Neuronal stem cell (in vitro differentiated cells): Measurements from ENCODE around the gene GLDC.

ENCODE experiments used
- DNase-seq: peaks from one replicate; pipeline ENCODE4 v3.0.0-alpha.2; 2013; ENCODE audit warnings: low spot score
- H2AFZ ChIP-seq: one replicate; pipeline ENCODE4 v1.6.1; 2013; ENCODE audit warnings: mild to moderate bottlenecking, low read length, inconsistent platforms
- H2AK5ac ChIP-seq: 2 replicates; pipeline ENCODE4 v1.6.1; 2013; ENCODE audit warnings: low read depth, mild to moderate bottlenecking, inconsistent platforms, low read length, moderate library complexity, mixed read lengths
- H2BK120ac ChIP-seq: 2 replicates; pipeline ENCODE4 v1.6.1; 2013; ENCODE audit warnings: low read depth, mild to moderate bottlenecking, inconsistent platforms, low read length, moderate library complexity, mixed read lengths
- H2BK12ac ChIP-seq: one replicate; pipeline ENCODE4 v1.6.1; 2013; ENCODE audit warnings: low read length, inconsistent platforms
- H2BK15ac ChIP-seq: 2 replicates; pipeline ENCODE4 v1.6.1; 2013; ENCODE audit warnings: mild to moderate bottlenecking, low read length, inconsistent platforms, mixed read lengths
- H2BK5ac ChIP-seq: one replicate; pipeline ENCODE4 v1.6.1; 2013; ENCODE audit warnings: inconsistent platforms, mild to moderate bottlenecking, low read length, moderate library complexity
- H3K14ac ChIP-seq: one replicate; pipeline ENCODE4 v1.6.1; 2013; ENCODE audit warnings: low read length, inconsistent platforms
- H3K18ac ChIP-seq: 2 replicates; pipeline ENCODE4 v1.6.1; 2013; ENCODE audit warnings: low read length, inconsistent platforms
- H3K23ac ChIP-seq: 2 replicates; pipeline ENCODE4 v1.6.1; 2013; ENCODE audit warnings: low read depth, mild to moderate bottlenecking, mixed read lengths, low read length, inconsistent platforms; ENCODE audit not compliant: poor library complexity
- H3K27ac ChIP-seq: replicated peaks from 3 replicates; pipeline ENCODE4 v1.5.1; 2013; ENCODE audit warnings: low read length, inconsistent platforms
- H3K27me3 ChIP-seq, 3 experiments: 2 replicates each; pipeline ENCODE4 v1.6.1; 2013; ENCODE audit warnings: low read length in 3 of 3, mild to moderate bottlenecking in 2 of 3, inconsistent platforms in 1 of 3, low read depth in 1 of 3, mixed read lengths in 1 of 3, moderate library complexity in 1 of 3; ENCODE audit not compliant: control insufficient read depth in 3 of 3, insufficient read depth in 3 of 3
- H3K36me3 ChIP-seq, 2 donors: replicated peaks in 1 of 2; 2 replicates each; pipeline ENCODE4 v1.6.1; 2013; ENCODE audit warnings: low read length in 2 of 2; ENCODE audit not compliant: control insufficient read depth in 2 of 2, insufficient read depth in 2 of 2
- H3K4ac ChIP-seq: 2 replicates; pipeline ENCODE4 v1.6.1; 2013; ENCODE audit warnings: inconsistent platforms, mild to moderate bottlenecking, low read length, moderate library complexity
- H3K4me1 ChIP-seq, 2 donors: 1 replicate in 1 of 2; 2 replicates in 1 of 2; pipeline ENCODE4 v1.6.1; 2013; ENCODE audit warnings: low read length in 2 of 2, low read depth in 1 of 2; ENCODE audit not compliant: control insufficient read depth in 2 of 2, insufficient read depth in 1 of 2
- H3K4me2 ChIP-seq: one replicate; pipeline ENCODE4 v1.6.1; 2013; ENCODE audit warnings: mild to moderate bottlenecking, low read length, inconsistent platforms; ENCODE audit not compliant: insufficient read depth, poor library complexity, severe bottlenecking
- H3K4me3 ChIP-seq, 2 donors: 2 replicates each; pipeline ENCODE4 v1.5.1; 2013; ENCODE audit warnings: low read length in 2 of 2, mild to moderate bottlenecking in 2 of 2, inconsistent platforms in 1 of 2, moderate library complexity in 1 of 2
- H3K79me1 ChIP-seq: one replicate; pipeline ENCODE4 v1.6.1; 2013; ENCODE audit warnings: low read depth, mild to moderate bottlenecking, inconsistent platforms, low read length, moderate library complexity
- H3K9ac ChIP-seq: one replicate; pipeline ENCODE4 v1.6.1; 2013; ENCODE audit warnings: mild to moderate bottlenecking, low read depth, low read length, inconsistent platforms; ENCODE audit not compliant: poor library complexity
- H3K9me3 ChIP-seq, 2 donors: replicated peaks in 1 of 2; 2 replicates each; pipeline versions ENCODE3 to v1.6.1; 2013; ENCODE audit warnings: low read length in 2 of 2, mild to moderate bottlenecking in 2 of 2, inconsistent platforms in 1 of 2, low read depth in 1 of 2, mixed read lengths in 1 of 2, moderate library complexity in 1 of 2; ENCODE audit not compliant: control insufficient read depth in 2 of 2, insufficient read depth in 1 of 2
- H4K8ac ChIP-seq: one replicate; pipeline ENCODE4 v1.6.1; 2013; ENCODE audit warnings: low read depth, mild to moderate bottlenecking, inconsistent platforms, low read length, moderate library complexity
- H4K91ac ChIP-seq: one replicate; pipeline ENCODE4 v1.6.1; 2013; ENCODE audit warnings: low read length, low read depth, mild to moderate bottlenecking, inconsistent platforms; ENCODE audit not compliant: poor library complexity
- WGBS, 2 donors: extraction: QIAGEN DNeasy Blood & Tissue Kit; methylation state at CpG; one replicate each; pipeline ENCODE4 v1.1.7; 2013; ENCODE audit warnings: missing lambda C conversion rate in 2 of 2, mixed read lengths in 1 of 2; ENCODE audit not compliant: insufficient read length in 2 of 2, insufficient replicate concordance in 1 of 2; ENCODE audit errors: extremely low coverage in 2 of 2; 5-methylcytosine and 5-hydroxymethylcytosine counted together

Gene GLDC

GRCh38 chr9:6525326-6526045, 120.0 kb downstream of the GLDC start:
- no peak overlapping the region for H3K9ac ChIP-seq
- no peak overlapping the region for H4K91ac ChIP-seq
- H3K4ac ChIP-seq = no peak overlapping the region
- no peaks in the 10 kb centered on the region for H3K9me3 ChIP-seq
- no peak overlapping the region for H3K27ac ChIP-seq
- no peak overlapping the region for H2BK15ac ChIP-seq
- WGBS, 2 donors = no CpG with 5 or more reads among the region's 2 CpGs
- no peak overlapping the region for H3K4me3 ChIP-seq
- no peak overlapping the region for H4K8ac ChIP-seq
- DNase-seq = no peak
- peaks cover 0 to 3% of the 10 kb centered on the region in 2 donors for H3K4me1 ChIP-seq
- H3K14ac ChIP-seq = no peak overlapping the region
- H3K36me3 ChIP-seq = peaks cover 0 to 12% of the 10 kb centered on the region in 2 donors
- H3K4me2 ChIP-seq = no peak overlapping the region
- H3K18ac ChIP-seq = no peak overlapping the region
- H2BK12ac ChIP-seq = no peak overlapping the region
- H2AFZ ChIP-seq = no peak overlapping the region
- no peak overlapping the region for H2BK5ac ChIP-seq
- no peaks in the 10 kb centered on the region for H3K79me1 ChIP-seq
- no peak overlapping the region for H2AK5ac ChIP-seq
- no peak overlapping the region for H2BK120ac ChIP-seq
- H3K23ac ChIP-seq = no peak overlapping the region
- no peaks in the 10 kb centered on the region for H3K27me3 ChIP-seq

- H3K27ac ChIP-seq = no peak overlapping the region
- H3K9me3 ChIP-seq = no peaks in the 10 kb centered on the region
- no peak overlapping the region for H4K8ac ChIP-seq
- no peak overlapping the region for H3K23ac ChIP-seq
- H3K4me3 ChIP-seq = no peak overlapping the region
- no peak overlapping the region for H2AK5ac ChIP-seq
- H3K4me1 ChIP-seq = no peaks in the 10 kb centered on the region
- no peak overlapping the region for H2BK5ac ChIP-seq
- H3K4me2 ChIP-seq = no peak overlapping the region
- no peaks in the 10 kb centered on the region for H3K27me3 ChIP-seq
- H3K36me3 ChIP-seq = peaks cover 0 to 7% of the 10 kb centered on the region in 2 donors
- H3K18ac ChIP-seq = no peak overlapping the region
- H2AFZ ChIP-seq = no peak overlapping the region
- DNase-seq = no peak
- no peak overlapping the region for H2BK120ac ChIP-seq
- WGBS, 2 donors = 100% methylated on average over 1 of the region's 4 CpGs; no CpG with 5 or more reads in 1 of the 2 donors
- H3K14ac ChIP-seq = no peak overlapping the region
- H4K91ac ChIP-seq = no peak overlapping the region
- no peak overlapping the region for H3K4ac ChIP-seq
- H3K9ac ChIP-seq = no peak overlapping the region
- no peak overlapping the region for H2BK12ac ChIP-seq
- no peak overlapping the region for H2BK15ac ChIP-seq
- no peaks in the 10 kb centered on the region for H3K79me1 ChIP-seq
These were observed 123.3 kb downstream of the GLDC start for GRCh38 chr9:6522263-6522662.

- Histone ChIP-seq H3K18ac (no peak overlapping the region), H3K14ac (no peak overlapping the region), H4K91ac (no peak overlapping the region), H3K27ac (no peak overlapping the region), H3K36me3 (peaks cover 10 to 40% of the 10 kb centered on the region in 2 donors), H3K4me1 (no peaks in the 10 kb centered on the region), H3K27me3 (no peaks in the 10 kb centered on the region), H2BK15ac (no peak overlapping the region), H2BK120ac (no peak overlapping the region), H3K4me3 (no peak overlapping the region), H3K9me3 (no peaks in the 10 kb centered on the region), H4K8ac (no peak overlapping the region), H2AK5ac (no peak overlapping the region), H3K4me2 (no peak overlapping the region), H3K9ac (no peak overlapping the region), H2AFZ (no peak overlapping the region), H2BK12ac (no peak overlapping the region), H2BK5ac (no peak overlapping the region), H3K4ac (no peak overlapping the region), H3K23ac (no peak overlapping the region), H3K79me1 (no peaks in the 10 kb centered on the region)
- no CpG with 5 or more reads among the region's 3 CpGs for WGBS, 2 donors
- DNase-seq = no peak
These were observed 133.4 kb downstream of the GLDC start for GRCh38 chr9:6512085-6512657.

- no peak for DNase-seq
- H3K18ac ChIP-seq = no peak overlapping the region
- H2BK15ac ChIP-seq = no peak overlapping the region
- no peak overlapping the region for H3K4me2 ChIP-seq
- no peak overlapping the region for H4K8ac ChIP-seq
- H3K23ac ChIP-seq = no peak overlapping the region
- peaks cover 21 to 89% of the 10 kb centered on the region in 2 donors for H3K36me3 ChIP-seq
- no peak overlapping the region for H2BK5ac ChIP-seq
- no CpG with 5 or more reads among the region's 2 CpGs for WGBS, 2 donors
- no peaks in the 10 kb centered on the region for H3K9me3 ChIP-seq
- H3K4ac ChIP-seq = no peak overlapping the region
- no peak overlapping the region for H2AFZ ChIP-seq
- no peaks in the 10 kb centered on the region for H3K4me1 ChIP-seq
- no peak overlapping the region for H3K14ac ChIP-seq
- H3K27ac ChIP-seq = no peak overlapping the region
- H3K27me3 ChIP-seq = no peaks in the 10 kb centered on the region
- H2AK5ac ChIP-seq = no peak overlapping the region
- H3K9ac ChIP-seq = no peak overlapping the region
- no peak overlapping the region for H4K91ac ChIP-seq
- H2BK120ac ChIP-seq = no peak overlapping the region
- no peak overlapping the region for H2BK12ac ChIP-seq
- H3K4me3 ChIP-seq = no peak overlapping the region
- no peaks in the 10 kb centered on the region for H3K79me1 ChIP-seq
These were observed 139.0 kb downstream of the GLDC start for GRCh38 chr9:6506571-6506970.
